ENCODE results near the gene RPL18.

The RPL18 gene

DNA sequence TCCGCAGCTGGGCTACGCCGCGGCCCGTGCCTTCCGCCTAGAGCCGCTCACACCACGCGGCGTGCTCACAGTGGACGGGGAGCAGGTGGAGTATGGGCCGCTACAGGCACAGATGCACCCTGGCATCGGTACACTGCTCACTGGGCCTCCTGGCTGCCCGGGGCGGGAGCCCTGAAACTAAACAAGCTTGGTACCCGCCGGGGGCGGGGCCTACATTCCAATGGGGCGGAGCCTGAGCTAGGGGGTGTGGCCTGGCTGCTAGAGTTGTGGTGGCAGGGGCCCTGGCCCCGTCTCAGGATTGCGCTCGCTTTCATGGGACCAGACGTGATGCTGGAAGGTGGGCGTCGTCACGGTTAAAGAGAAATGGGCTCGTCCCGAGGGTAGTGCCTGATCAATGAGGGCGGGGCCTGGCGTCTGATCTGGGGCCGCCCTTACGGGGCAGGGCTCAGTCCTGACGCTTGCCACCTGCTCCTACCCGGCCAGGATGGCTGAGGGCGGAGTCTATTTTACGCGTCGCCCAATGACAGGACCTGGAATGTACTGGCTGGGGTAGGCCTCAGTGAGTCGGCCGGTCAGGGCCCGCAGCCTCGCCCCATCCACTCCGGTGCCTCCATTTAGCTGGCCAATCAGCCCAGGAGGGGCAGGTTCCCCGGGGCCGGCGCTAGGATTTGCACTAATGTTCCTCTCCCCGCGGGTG lies 10.8 kb upstream of the RPL18 start (continued):
- TF ChIP-seq, protein P1, sequence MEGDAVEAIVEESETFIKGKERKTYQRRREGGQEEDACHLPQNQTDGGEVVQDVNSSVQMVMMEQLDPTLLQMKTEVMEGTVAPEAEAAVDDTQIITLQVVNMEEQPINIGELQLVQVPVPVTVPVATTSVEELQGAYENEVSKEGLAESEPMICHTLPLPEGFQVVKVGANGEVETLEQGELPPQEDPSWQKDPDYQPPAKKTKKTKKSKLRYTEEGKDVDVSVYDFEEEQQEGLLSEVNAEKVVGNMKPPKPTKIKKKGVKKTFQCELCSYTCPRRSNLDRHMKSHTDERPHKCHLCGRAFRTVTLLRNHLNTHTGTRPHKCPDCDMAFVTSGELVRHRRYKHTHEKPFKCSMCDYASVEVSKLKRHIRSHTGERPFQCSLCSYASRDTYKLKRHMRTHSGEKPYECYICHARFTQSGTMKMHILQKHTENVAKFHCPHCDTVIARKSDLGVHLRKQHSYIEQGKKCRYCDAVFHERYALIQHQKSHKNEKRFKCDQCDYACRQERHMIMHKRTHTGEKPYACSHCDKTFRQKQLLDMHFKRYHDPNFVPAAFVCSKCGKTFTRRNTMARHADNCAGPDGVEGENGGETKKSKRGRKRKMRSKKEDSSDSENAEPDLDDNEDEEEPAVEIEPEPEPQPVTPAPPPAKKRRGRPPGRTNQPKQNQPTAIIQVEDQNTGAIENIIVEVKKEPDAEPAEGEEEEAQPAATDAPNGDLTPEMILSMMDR (tag by site-specific recombination; IDR thresholded peaks at IDR 0.05), result no peak
- TF ChIP-seq YY1 (tag by site-specific recombination; IDR thresholded peaks at IDR 0.05) (no peak), ZXDB (tag by site-specific recombination; IDR thresholded peaks at IDR 0.05) (no peak), KLF9 (tag by site-specific recombination; IDR thresholded peaks at IDR 0.05; ENCODE audit: low read depth) (peak; percentile 40), ZNF623 (tag by site-specific recombination; IDR thresholded peaks at IDR 0.05) (no peak), ZNF174 (tag by site-specific recombination; IDR thresholded peaks at IDR 0.05) (no peak)

- TF ChIP-seq ZNF561 (tag by site-specific recombination; IDR thresholded peaks at IDR 0.05; ENCODE audit: borderline replicate concordance) (no peak), SCRT1 (tag by site-specific recombination; IDR thresholded peaks at IDR 0.05; ENCODE audit: borderline replicate concordance) (peak; percentile 30; the same call in 1 of the 2 replicates)
- ChIA-PET CTCF (interaction anchor here (1.2 kb wide), 1 partner anchor 17 kb away, joined by 3 read pairs; the partner anchor contains the start of gene CA11), POLR2A (interaction anchor here (1.9 to 8.1 kb wide), 2 partner anchors 10 to 14 kb away, joined by 10 to 97 read pairs; partner anchors contain the start of genes FAM83E, RPL18 and SPHK2)
- Histone ChIP-seq H3K27ac (ENCODE audit: extremely low read depth, low read depth, low read length) (no peak overlapping the region), H3K9me3 (ENCODE audit: control insufficient read depth, insufficient read depth, low read depth, low read length) (no peaks in the 10 kb centered on the region), H3K36me3 (ENCODE audit: control insufficient read depth in 2 of 2, insufficient read depth in 1 of 2, low read length in 2 of 2) (peaks cover 8 to 52% of the 10 kb centered on the region in 2 experiments; a peak in 2 of 3 replicates), H3K4me1 (ENCODE audit: control insufficient read depth, insufficient read depth, low read length) (peaks cover 9% of the 10 kb centered on the region; the same call in 1 of the 2 replicates), H3K4me3 (ENCODE audit: low read depth, low read length) (no peak overlapping the region)
Measured at GRCh38 chr19:48629297-48629598, 10.3 kb upstream of the RPL18 start.

DNA sequence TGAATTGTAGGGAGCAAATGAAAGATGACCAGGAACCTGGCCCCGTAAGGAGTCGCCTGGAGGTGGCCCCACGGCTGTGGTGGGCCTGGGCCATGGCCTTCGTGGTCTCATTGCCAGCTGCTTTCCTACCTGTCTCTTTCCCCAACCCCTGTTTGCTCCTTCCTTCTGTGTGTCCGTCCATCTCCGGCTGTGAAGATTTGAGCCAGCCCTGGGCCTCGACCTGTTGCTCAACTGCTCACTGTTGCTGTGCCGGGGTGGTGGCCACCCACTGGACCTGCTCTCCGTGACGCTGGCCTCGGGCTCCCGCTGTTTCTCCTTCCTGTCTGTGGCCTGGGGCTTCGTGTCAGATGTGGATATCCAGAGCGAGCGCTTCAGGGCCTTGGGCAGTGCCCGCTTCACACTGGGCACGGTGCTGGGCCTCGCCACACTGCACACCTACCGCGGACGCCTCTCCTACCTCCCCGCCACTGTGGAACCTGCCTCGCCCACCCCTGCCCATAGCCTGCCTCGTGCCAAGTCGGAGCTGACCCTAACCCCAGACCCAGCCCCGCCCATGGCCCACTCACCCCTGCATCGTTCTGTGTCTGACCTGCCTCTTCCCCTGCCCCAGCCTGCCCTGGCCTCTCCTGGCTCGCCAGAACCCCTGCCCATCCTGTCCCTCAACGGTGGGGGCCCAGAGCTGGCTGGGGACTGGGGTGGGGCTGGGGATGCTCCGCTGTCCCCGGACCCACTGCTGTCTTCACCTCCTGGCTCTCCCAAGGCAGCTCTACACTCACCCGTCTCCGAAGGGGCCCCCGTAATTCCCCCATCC lies 9.7 kb upstream of the RPL18 start:
- TF ChIP-seq ZBTB26 (tag by site-specific recombination; optimal IDR thresholded peaks at IDR 0.05), result no peak
- TF ChIP-seq SCRT2 (tag by site-specific recombination; IDR thresholded peaks at IDR 0.05), result peak; percentile 95
- peak; percentile 81 for TF ChIP-seq SCRT1 (tag by site-specific recombination; IDR thresholded peaks at IDR 0.05; ENCODE audit: borderline replicate concordance)
- TF ChIP-seq KLF9 (tag by site-specific recombination; IDR thresholded peaks at IDR 0.05; ENCODE audit: low read depth), result no peak
- TF ChIP-seq, protein P2, sequence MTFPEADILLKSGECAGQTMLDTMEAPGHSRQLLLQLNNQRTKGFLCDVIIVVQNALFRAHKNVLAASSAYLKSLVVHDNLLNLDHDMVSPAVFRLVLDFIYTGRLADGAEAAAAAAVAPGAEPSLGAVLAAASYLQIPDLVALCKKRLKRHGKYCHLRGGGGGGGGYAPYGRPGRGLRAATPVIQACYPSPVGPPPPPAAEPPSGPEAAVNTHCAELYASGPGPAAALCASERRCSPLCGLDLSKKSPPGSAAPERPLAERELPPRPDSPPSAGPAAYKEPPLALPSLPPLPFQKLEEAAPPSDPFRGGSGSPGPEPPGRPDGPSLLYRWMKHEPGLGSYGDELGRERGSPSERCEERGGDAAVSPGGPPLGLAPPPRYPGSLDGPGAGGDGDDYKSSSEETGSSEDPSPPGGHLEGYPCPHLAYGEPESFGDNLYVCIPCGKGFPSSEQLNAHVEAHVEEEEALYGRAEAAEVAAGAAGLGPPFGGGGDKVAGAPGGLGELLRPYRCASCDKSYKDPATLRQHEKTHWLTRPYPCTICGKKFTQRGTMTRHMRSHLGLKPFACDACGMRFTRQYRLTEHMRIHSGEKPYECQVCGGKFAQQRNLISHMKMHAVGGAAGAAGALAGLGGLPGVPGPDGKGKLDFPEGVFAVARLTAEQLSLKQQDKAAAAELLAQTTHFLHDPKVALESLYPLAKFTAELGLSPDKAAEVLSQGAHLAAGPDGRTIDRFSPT (tag by site-specific recombination; IDR thresholded peaks at IDR 0.05), result peak; percentile 57; the same call in 1 of the 2 replicates
- TF ChIP-seq ZNF354C (tag by site-specific recombination; IDR thresholded peaks at IDR 0.05; ENCODE audit: borderline replicate concordance, low read depth), result no peak
- peaks cover 5% of the 10 kb centered on the region for H3K4me1 ChIP-seq (ENCODE audit: control insufficient read depth, insufficient read depth, low read length)
- no peak overlapping the region for H3K4me3 ChIP-seq (ENCODE audit: low read depth, low read length)
- POLR2A ChIA-PET, result interaction anchor here (1.7 to 8.1 kb wide), 3 partner anchors 10 to 17 kb away, joined by 5 to 97 read pairs (median 10); partner anchors contain the start of genes CA11, FAM83E, RPL18 and SPHK2
- no peaks in the 10 kb centered on the region for H3K9me3 ChIP-seq (ENCODE audit: control insufficient read depth, insufficient read depth, low read depth, low read length)
- peak overlapping the region; percentile 37; the same call in 1 of the 2 replicates for H3K27ac ChIP-seq (ENCODE audit: extremely low read depth, low read depth, low read length)
- H3K36me3 ChIP-seq (ENCODE audit: control insufficient read depth in 2 of 2, insufficient read depth in 1 of 2, low read length in 2 of 2), result peaks cover 8 to 52% of the 10 kb centered on the region in 2 experiments; a peak in 2 of 3 replicates
- CTCF ChIA-PET, result interaction anchor here (1.2 kb wide), 2 partner anchors 11 to 17 kb away, joined by 3 read pairs; partner anchors contain the start of gene CA11

Measured in HEK293 (cell line).